NT2/D1 (cell line): ENCODE data around the gene IFT43.

Source experiments
- SUZ12 ChIP-seq: IDR thresholded peaks from 2 replicates; pipeline ENCODE4 v1.6.1; 2011; ENCODE audit not compliant: insufficient read length, insufficient read depth; ENCODE audit errors: extremely low read depth
- ZNF274 ChIP-seq: IDR thresholded peaks from 2 replicates; pipeline ENCODE4 v1.6.1; 2011; ENCODE audit warnings: mild to moderate bottlenecking, low read depth, low read length

- TF ChIP-seq SUZ12: no peak
- no peak for TF ChIP-seq ZNF274
Observed at GRCh38 chr14:76081642-76082041, 96.1 kb downstream of the IFT43 start.
